Measurements from ENCODE around the gene OLFM3. TPM values are rescaled to one million over a fixed set of nuclear protein-coding genes. Genes with fewer than 3 reads are reported as not detected.

The OLFM3 gene
- not detected in 2 replicates for total RNA-seq

DNA sequence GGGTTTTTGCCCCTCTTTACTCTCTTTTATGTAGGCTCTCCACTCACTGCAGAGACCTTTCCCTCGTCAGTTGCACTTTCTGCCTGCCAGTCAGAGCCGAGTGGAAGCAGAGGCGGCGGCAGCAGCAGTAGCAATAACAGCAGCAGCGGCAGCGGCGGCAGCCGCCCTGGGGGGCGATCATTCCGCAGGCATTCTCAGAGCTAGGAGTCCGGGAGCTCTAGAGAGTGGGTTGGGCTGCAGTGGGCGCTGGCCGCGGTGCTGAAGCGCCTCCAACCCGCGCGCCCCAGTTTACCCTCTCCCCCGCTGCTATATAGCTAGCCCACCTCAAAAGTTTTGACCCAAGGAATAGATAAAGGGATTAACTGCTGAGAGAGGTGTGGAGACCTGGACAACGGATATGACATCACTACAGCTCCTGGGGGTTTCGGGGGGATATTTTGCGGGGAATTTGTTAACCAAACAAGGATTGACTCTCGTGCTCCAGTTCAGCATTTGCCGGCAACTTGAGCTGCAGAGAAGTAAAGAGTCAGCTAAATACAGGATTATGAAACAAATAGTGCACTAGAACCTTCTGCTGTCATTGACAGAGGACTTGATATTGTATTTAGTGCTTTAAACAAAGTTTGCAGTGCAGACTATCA, at the start of gene OLFM3:
TSS of gene OLFM3 (minus strand) at position 102 of the 641 bp plus-strand sequence.
- DNase-seq (ENCODE audit: extremely low read depth, low read depth, low spot score): no peak

DNA sequence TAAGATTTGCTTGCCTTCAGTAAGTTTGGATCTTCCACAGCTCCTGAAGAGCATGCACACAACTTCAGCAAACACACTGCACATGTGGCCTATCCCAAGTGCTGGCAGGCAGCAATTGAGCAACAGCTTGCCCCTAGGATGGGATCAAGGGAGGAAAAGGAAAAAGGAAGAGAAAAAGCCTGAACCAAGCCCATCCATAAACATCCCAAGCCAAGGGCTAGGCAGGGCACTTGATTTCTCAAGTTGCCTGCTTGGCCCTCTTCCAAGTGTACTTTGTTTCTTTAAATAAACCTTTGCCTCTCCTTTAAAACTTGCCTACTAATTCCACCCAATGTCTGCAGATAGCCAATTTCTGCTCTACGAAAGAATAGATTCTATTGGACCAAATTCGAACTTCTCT, 49.0 kb upstream of the OLFM3 start:
- DNase-seq (ENCODE audit: extremely low read depth, low read depth, low spot score): no peak

DNA sequence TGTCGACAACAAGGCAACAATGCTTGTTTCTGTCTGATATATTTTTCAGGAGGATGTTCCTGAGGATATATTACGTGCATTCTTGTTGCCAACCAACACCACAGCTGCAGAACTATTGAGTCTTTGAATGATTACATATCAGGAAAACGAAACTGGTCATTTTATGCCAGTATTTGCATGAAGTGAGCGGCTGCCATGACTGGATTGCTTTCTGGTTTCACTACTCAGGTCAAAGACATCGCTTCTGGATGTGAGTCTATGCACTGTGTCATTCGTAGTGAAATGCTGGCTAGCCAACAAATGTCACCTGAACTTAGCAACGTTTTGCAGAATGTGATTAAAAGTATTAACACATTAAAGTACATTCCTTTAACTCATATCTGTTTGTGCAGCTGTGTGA, 35.8 kb upstream of the OLFM3 start:
- DNase-seq (ENCODE audit: extremely low read depth, low read depth, low spot score): no peak

DNA sequence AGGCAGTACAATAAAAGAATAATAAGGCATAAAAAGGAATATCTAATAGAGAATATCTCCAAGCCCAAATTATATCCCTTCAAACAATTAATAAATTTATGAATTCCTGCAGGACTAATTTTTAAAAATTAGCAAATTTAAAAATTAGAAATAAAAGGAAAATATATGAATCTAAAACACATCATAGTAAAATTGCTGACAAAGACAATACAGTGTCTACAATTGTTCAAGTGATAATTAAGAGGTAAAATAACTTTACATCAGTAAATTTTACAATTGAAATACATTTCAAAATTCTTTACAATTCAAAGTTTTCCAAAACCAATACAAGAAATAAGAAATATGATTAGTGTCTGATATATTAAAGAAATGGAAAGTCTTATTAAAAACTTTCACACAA, 22.8 kb upstream of the OLFM3 start:
- DNase-seq (ENCODE audit: extremely low read depth, low read depth, low spot score): no peak

DNA sequence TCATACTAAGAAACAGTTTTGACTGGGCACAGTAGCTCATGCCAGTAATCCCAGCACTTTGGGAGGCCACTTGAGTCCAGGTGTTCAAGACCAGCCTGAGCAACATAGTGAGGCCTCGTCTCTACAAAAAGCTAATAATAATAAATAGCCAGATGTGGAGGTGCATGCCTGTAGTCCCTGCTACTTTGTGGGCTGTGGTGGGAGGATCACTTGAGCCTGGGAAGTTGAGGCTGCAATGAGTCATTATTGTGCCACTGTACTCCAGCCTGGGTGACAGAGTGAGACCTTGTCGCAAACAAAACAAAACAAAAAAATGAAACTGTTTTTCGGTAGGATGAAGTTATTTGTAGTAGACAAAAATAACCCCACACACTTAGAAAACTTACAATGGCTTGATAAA, 19.0 kb upstream of the OLFM3 start:
- no peak for DNase-seq (ENCODE audit: extremely low read depth, low read depth, low spot score)

DNA sequence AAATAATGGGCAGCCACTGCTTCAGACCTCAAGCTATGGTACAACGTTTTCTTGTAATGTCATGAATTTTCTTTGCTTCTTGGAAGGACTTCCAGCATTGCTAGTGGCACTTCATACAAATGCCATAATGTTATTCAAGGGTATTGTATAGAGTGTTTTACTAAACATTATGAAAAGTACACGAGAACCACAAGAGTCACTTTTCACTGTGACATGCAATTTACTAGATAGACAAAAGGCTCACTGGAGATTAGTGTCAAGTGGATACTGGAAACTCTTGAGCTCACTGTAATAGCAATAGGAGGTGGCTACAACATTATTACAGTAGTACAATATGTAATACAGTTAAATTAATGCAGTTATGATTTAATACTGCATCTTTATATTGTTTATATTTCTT, 5.3 kb upstream of the OLFM3 start:
- no peak for DNase-seq (ENCODE audit: extremely low read depth, low read depth, low spot score)

DNA sequence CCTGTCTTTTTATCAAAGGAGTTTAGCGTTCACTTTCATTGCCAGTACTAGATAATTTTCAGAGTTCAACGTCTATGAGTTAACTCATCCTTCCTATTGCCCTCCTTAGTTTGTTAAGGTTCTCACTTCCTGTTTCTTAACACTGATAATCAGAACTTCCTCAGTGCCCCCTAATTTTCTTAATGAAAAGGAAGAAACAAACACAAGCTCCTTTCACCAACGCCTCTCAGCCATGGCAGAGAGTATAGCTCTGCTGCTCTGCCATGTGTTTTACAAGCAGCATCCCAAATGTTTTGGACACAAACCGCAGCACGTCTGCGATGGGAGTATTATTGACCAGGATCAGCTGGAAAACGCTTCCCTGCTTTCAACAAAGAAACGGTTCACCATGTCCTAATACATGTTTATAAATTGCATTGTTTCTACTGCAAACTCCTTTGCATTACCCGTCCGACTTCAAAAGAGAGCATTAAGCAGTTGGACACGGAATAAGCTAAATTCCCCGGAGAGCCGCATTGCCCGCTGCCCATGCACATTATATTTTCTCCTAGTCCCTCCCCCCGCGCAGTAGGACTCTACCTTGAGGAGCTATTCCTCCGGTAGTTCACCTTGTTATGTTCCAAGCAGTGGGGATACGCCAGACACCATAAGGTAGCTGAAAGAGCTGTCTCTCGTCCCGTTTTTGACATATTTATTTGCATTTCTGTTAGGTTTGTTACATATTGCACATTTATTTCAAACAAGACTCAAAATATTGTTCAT, 561 bp downstream of the OLFM3 start:
- no peak for DNase-seq (ENCODE audit: extremely low read depth, low read depth, low spot score)

DNA sequence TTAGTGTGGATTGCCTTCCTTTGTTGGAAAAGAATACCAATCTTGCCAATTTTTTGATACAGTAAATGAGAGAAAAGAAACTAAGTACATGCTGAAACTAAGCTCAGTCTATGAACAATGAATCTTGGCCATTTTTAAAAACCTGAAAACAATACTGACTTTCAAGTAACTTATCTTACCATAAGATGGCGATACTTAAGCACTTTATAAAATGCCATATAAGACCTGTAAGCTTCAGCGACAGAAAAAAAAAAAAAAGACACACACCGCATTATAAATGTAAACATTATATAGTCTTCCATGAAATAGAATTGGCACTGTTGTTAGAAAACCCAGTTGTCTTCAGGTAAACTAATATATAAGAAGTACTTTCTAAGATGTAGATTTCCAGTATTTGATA, 3.0 kb downstream of the OLFM3 start:
- no peak for DNase-seq (ENCODE audit: extremely low read depth, low read depth, low spot score)

DNA sequence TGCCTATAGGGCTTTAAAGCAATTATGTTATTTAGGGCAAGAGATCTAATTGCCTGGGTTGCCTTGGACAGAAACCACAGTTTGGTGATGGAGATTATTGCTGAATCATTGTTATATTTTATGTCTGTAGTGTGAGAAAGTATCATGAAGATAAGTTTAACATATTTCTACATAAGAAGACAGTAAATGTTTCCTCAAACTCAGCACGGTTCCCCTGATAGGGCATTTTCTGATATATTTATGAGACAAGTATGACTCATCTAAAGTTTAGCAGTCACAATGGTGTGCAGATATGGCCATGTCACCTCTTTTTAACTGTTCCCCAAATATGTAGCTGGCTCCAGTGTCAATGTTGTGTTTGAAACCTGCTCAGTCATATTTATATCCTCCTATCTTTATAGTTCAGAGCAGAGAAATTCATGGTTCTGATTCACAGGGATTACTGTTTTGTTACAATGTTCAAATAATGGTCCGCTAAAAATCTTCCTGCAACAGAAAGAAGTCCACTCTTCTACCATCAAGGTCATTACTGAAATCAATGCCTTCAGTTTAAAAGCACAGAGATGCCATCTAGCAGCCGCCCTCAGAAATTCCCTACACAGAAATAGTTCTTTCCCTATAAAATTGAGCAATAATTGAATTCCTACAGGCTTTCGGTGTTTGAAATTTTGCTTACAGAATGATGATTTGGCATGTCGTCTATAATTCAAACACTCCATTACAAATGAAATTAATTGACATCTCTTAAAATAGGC, 3.7 kb downstream of the OLFM3 start:
- no peak for DNase-seq (ENCODE audit: extremely low read depth, low read depth, low spot score)

DNA sequence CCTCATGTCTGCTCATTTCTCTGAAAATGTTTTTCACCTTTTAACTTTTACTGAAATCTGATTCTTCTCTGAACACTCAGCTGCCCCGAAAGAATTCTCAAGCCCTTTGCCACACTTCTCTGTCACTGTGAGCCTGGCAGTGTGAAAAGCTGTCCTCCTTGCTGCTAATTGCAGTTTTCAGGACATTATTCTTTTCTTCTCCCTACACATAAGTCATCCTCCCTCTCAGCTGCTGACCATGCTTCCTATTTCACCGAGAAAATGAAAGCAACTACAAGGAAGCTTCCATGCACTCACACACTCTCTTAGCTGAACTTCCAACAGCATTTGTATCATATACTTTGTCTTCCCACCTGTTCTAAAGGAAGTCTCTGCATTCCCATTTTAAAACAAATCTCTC, 15.8 kb downstream of the OLFM3 start:
- no peak for DNase-seq (ENCODE audit: extremely low read depth, low read depth, low spot score)

DNA sequence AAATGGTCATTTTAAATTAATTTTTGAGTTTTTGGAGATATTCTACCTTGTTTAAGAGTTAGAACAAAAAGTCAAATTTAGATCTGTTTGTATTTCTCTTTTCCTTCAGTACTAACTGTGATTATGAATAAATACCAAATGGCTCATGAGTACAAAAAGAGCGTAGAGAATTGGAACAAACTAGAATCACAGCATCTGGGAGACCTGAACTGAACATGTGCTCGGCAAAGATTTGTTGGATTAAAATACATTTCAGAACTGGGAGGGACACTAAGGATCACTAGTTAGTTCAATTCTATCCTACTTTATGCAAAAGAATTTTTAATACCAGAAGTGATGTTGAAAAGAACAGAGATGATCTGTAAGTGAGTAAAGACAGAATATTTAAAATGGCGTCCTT, 19.5 kb downstream of the OLFM3 start:
- DNase-seq (ENCODE audit: extremely low read depth, low read depth, low spot score): no peak

DNA sequence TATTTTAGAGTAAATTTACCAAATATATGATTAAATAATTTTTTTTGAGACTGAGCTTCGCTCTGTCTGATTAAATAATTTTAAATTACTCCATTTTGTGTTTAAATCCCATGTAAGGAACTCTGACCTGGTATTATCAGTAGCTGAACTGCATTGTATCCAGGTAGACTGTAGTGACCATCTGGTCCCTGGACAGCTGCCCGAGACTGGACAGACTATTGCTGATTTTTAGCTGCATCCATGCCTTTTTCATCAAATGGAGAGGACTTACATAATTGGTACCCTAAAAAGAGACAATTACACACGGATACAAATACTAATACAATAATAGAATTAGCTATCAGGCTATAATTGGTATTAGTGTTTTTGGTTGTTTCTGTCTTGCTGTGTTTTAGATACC, 20.6 kb downstream of the OLFM3 start:
- no peak for DNase-seq (ENCODE audit: extremely low read depth, low read depth, low spot score)

DNA sequence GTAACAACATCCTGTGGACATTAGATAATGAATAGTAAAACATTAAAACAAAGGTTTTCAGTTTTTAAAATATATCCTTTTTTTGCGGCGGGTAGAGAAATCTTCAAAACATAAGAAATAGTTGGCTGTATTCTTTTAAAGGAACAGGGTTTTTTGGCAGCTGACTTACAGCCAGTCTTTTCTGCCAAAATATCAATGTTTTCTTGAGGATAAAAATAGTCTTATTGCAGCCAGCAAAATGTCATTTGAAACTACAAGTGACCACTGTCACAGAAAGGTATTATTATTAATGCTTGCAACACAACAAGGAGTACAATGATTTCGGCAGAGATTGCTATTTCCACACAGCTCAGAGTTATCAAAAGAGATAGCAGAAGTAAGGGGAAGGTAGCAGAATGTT, 21.4 kb downstream of the OLFM3 start:
- DNase-seq (ENCODE audit: extremely low read depth, low read depth, low spot score): no peak

DNA sequence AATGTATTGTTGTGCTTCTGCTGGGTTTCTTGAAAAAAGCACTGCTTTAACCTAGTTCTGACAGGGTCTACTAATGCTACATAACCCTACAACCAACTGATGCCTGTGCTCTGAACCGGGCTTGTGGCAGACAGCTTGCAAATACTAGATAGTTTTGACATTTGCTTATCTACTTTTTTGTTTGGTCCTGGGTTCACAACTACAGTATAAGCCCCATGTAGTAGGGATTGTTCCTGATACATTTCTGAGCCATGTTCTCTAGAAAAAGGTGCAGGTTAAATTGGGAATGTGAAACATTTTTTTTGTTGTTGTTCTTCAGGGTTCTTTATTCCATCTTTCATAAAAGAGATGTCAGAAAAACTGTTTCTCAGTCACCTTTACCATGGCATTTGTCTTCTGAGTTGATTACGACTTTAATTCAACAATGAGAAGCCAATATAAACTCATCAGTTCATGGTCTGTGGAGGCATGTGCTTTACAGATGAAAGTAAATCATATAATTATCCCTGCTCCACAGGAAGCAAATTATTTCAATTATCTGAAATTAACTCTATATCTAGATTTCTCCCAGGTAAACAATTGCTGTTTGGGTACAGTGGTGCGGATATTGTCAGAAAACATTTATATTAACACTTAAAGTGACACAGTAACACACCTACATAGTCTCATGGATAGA, 22.0 kb downstream of the OLFM3 start:
- DNase-seq (ENCODE audit: extremely low read depth, low read depth, low spot score): no peak

DNA sequence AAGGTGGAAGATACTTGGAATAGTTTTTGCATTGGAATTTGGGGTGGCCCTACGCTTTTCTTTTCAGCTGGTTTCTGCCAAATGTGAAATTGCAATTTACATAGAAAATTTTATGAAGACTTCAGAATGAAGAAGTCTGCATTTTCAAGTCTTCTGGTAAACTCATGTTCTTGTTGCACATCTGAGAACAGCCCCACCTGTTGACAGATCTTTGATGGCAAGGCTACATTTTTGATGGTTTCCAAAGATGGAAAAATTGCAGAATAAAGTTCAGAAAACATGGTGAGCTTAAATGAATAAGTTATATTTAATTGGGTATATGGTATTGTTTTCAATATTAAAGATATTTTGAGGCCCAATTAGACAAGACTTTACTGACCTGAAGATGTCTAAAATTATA, 25.4 kb downstream of the OLFM3 start:
- DNase-seq (ENCODE audit: extremely low read depth, low read depth, low spot score): no peak

DNA sequence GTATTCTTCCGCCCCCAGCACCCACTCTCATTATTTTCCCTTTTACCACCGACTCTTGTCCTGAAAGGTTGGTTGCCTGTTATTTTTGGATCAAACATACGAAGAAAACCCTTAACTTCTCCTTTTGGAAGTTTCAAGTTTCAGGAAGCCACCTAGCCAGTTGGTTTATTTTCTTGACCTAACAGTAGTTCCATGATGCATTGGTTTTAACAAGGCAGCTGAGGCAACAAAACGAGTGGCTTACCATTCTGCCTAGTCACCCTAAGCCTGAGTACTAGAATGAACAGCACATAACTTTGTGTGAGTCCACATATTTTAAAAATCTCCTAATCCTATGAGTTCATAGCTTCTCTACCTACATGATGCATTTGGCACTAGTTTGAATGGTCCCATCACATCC, 28.9 kb downstream of the OLFM3 start:
- DNase-seq (ENCODE audit: extremely low read depth, low read depth, low spot score): no peak

DNA sequence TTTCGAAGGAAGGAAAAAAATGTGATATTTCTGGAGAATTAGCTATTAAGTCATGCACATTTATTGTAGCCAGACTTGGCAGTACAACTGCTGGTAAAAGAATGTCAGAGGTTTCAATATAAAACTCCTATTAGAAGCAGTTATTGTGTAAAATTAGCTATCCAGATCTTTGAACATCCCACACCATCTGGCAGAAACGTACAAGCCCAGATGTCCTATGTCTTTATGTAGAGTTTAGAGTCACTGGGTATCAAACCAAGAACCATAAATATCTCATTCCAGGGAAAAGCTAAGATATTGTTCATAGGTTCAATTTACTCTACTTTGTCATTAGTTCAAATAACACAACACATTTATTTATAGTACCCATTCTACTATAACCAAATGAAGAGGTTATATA, 31.4 kb downstream of the OLFM3 start:
- no peak for DNase-seq (ENCODE audit: extremely low read depth, low read depth, low spot score)

DNA sequence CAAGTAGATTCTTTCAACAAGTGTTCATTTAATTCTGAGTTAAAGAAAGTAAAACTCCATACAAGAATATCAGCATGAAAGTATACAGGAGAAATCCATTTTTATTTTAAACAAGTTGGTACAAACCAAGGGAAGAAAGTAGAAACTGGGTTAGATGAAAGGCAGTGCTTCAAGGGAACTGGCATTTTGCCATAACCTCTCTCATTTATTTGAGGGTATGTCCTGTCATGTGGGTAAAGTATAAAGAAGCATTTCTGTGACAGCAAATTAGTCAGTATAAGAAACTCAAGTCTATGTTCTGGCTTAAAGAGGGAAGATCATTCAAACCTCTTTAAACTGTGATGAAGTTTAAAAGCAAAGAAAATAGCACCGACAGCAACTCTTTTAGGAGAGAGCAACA, 32.0 kb downstream of the OLFM3 start:
- no peak for DNase-seq (ENCODE audit: extremely low read depth, low read depth, low spot score)

DNA sequence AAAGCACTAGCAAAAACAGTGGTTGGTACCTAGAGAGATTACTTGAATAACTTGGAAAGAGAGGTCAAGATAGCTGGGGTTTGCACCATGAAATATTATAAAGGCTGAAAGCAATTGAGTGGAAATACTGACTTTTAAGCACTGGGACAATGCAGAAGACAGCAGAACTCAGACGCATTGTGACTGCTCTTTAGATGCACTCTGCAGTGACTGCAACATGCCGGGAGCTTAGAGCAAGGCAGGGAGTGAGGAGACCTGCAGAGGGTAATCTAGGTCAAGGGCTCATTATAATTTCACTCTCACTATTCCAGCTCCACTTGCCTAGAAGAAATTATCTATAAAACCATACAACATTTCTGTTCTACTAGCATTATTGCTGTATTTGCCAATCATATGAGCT, 36.6 kb downstream of the OLFM3 start:
- DNase-seq (ENCODE audit: extremely low read depth, low read depth, low spot score): no peak

DNA sequence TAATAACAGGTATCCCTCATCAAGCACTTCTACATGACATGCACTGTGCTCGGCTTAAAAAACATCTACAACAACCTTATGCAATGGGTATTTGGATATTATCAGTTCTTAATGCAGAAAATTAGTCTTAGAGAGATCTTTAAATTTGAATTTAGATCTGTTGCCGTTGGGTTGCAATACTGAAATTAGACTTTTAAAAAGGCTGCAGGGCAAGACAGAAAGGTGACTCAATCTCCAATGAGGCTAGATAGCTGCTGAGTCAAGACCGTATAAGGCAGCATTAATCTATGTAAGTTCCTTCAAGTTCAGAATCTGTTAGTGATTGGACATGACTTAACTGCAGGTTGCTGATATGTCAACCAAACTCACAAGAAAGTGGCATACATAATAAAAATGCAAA, 37.3 kb downstream of the OLFM3 start:
- no peak for DNase-seq (ENCODE audit: extremely low read depth, low read depth, low spot score)

DNA sequence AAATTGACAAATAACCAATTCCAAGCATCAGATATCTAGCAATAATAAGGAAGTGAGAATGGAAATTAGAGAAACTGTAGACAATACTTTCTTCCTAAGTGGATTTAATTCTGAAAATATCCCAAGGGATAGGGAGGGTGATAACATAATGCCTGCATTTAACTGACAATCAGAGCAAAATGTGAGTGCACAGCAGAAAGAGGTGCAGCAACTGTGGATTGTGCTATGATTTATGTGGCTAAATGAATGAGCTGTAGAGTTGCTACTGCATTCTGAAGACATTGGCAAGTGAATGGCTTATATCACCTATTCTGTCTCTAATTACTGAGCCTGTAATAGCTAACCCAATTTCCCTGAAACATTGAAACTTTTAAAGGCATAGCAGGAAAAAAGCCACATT, 39.0 kb downstream of the OLFM3 start:
- no peak for DNase-seq (ENCODE audit: extremely low read depth, low read depth, low spot score)
